OCI-LY3 (cell line): Measurements from ENCODE around the gene GGCX.

Experiments
- H2AFZ ChIP-seq: fragments of 200-600, 300-600 bp; shearing (Covaris generic); 2 replicates; pipeline ENCODE4 v1.6.0; 2014; ENCODE audit warnings: antibody characterized with exemption, low read depth, low read length
- H3K27ac ChIP-seq: fragments of 200-600, 300-600 bp; sonication (generic); 2 replicates; pipeline ENCODE4 v1.5.1; 2014; ENCODE audit warnings: mild to moderate bottlenecking, low read length, moderate library complexity, mixed read lengths
- H3K27me3 ChIP-seq: fragments of 200-600, 300-600 bp; sonication (generic); 2 replicates; pipeline ENCODE4 v1.6.1; 2014; ENCODE audit warnings: low read depth, low read length, mixed read lengths
- H3K36me3 ChIP-seq: fragments of 200-600, 300-600 bp; sonication (generic); replicated peaks from 2 replicates; pipeline ENCODE3; 2014; ENCODE audit warnings: low read depth, low read length, mixed read lengths
- H3K4me1 ChIP-seq: fragments of 300-600, 200-600 bp; sonication (generic); 2 replicates; pipeline ENCODE4 v1.6.1; 2014; ENCODE audit warnings: low read length, mixed read lengths
- H3K4me2 ChIP-seq: fragments of 200-600, 300-600 bp; sonication (generic); 2 replicates; pipeline ENCODE4 v1.6.1; 2014; ENCODE audit warnings: low read length, mixed read lengths
- H3K4me3 ChIP-seq: fragments of 300-600, 200-600 bp; sonication (generic); 2 replicates; pipeline ENCODE4 v1.5.1; 2014; ENCODE audit warnings: antibody characterized with exemption, mild to moderate bottlenecking, low read length, moderate library complexity
- H3K79me2 ChIP-seq: fragments of 300-600, 200-600 bp; shearing (Covaris generic); 2 replicates; pipeline ENCODE4 v1.6.1; 2014; ENCODE audit warnings: mild to moderate bottlenecking, low read length, mixed read lengths
- H3K9ac ChIP-seq: fragments of 300-600, 200-600 bp; shearing (Covaris generic); 2 replicates; pipeline ENCODE4 v1.6.0; 2014; ENCODE audit warnings: mild to moderate bottlenecking, low read length, moderate library complexity
- H3K9me3 ChIP-seq: fragments of 200-600, 300-600 bp; shearing (Covaris generic); 2 replicates; pipeline ENCODE4 v1.6.1; 2014; ENCODE audit warnings: low read length, mixed read lengths; ENCODE audit not compliant: insufficient read depth
- H4K20me1 ChIP-seq: fragments of 200-600, 300-600 bp; sonication (generic); 2 replicates; pipeline ENCODE4 v1.6.1; 2016; ENCODE audit warnings: low read length, mixed read lengths; ENCODE audit not compliant: insufficient read depth
- EZH2phosphoT487 ChIP-seq: fragments of 200-600 bp; shearing (Covaris generic); IDR thresholded peaks from 2 replicates; pipeline ENCODE4 v1.6.1; 2018; ENCODE audit warnings: antibody characterized with exemption, mixed run types, low read depth
- TF ChIP-seq, protein P1 (sequence below): fragments of 200-600, 300-600 bp; sonication (generic); IDR thresholded peaks from 2 replicates; pipeline ENCODE4 v1.5.1; 2014; ENCODE audit warnings: antibody characterized with exemption, low read length, low read depth

The GGCX gene

DNA sequence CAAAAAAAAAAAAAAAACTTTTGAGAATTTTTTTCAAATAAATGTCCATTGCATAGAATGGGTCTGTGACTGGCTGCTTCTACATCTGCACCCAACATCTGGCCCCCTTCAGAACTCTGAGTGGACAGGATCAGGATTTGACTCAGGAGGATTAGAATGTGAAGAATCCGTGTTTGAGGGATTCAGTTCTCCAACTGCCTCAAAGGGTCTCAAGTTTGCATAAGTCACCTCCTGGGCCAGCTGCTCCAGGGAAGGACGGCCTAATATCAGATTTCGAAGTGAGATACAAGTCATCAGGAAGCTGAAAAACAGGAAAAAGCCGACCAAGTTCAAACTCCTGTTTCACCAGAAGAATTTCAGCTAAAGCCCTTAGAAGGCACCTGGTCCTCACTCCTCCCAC, 11.5 kb downstream of the GGCX start:
- Histone ChIP-seq H3K9ac (no peak overlapping the region), H2AFZ (no peak overlapping the region), H3K4me3 (no peak overlapping the region), H3K9me3 (no peaks in the 10 kb centered on the region), H4K20me1 (0 out of 2 replicates have a peak, but pooled peaks cover 3% of the 10 kb centered on the region), H3K79me2 (no peaks in the 10 kb centered on the region), H3K36me3 (peaks cover 56% of the 10 kb centered on the region), H3K4me2 (no peak overlapping the region), H3K27ac (no peak overlapping the region), H3K27me3 (no peaks in the 10 kb centered on the region), H3K4me1 (no peaks in the 10 kb centered on the region)
- TF ChIP-seq EZH2phosphoT487, result no peak
- TF ChIP-seq, protein P1, sequence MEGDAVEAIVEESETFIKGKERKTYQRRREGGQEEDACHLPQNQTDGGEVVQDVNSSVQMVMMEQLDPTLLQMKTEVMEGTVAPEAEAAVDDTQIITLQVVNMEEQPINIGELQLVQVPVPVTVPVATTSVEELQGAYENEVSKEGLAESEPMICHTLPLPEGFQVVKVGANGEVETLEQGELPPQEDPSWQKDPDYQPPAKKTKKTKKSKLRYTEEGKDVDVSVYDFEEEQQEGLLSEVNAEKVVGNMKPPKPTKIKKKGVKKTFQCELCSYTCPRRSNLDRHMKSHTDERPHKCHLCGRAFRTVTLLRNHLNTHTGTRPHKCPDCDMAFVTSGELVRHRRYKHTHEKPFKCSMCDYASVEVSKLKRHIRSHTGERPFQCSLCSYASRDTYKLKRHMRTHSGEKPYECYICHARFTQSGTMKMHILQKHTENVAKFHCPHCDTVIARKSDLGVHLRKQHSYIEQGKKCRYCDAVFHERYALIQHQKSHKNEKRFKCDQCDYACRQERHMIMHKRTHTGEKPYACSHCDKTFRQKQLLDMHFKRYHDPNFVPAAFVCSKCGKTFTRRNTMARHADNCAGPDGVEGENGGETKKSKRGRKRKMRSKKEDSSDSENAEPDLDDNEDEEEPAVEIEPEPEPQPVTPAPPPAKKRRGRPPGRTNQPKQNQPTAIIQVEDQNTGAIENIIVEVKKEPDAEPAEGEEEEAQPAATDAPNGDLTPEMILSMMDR, result no peak

DNA sequence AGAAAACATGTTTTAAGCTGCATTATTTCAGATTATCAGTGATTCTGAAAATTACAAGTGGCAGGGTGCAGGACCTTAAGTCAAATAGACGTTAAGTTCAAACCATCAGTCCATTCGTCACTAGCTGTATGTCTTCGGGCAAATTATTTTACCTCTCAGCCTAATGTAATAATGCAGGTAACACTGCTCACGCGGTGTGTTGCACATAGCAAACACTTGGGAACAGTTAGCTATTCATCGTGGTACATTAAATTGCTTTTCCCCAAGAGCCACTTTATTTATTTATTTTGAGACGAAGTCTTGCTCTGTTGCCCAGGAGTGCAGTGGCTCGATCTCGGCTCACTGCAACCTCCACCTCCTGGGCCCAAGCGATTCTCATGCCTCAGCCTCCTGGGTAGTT, 12.2 kb downstream of the GGCX start:
- TF ChIP-seq, protein P1, result no peak
- TF ChIP-seq EZH2phosphoT487, result no peak
- 0 out of 2 replicates have a peak, but pooled peaks cover 3% of the 10 kb centered on the region for H4K20me1 ChIP-seq
- H3K27ac ChIP-seq, result no peak overlapping the region
- H3K9ac ChIP-seq, result no peak overlapping the region
- no peak overlapping the region for H2AFZ ChIP-seq
- peaks cover 51% of the 10 kb centered on the region for H3K36me3 ChIP-seq
- no peaks in the 10 kb centered on the region for H3K9me3 ChIP-seq
- no peaks in the 10 kb centered on the region for H3K27me3 ChIP-seq
- no peak overlapping the region for H3K4me2 ChIP-seq
- H3K79me2 ChIP-seq, result no peaks in the 10 kb centered on the region
- no peak overlapping the region for H3K4me3 ChIP-seq
- H3K4me1 ChIP-seq, result no peaks in the 10 kb centered on the region

DNA sequence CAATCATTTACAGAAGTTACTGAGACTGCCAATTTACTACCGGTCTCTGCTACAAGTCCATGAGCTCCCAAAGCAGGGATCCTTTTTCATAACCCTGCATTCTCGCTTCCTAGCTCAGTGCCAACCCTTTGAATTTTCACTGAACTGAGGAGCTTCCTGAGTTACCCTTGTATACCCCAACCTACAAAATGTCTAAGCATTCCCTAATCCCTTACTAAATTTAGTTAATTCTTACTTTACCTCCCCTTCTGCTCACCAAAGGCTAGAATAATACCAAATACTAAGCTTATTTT, 12.7 kb downstream of the GGCX start:
- Histone ChIP-seq H3K27me3 (no peaks in the 10 kb centered on the region), H3K4me3 (no peak overlapping the region), H3K27ac (no peak overlapping the region), H3K4me1 (no peaks in the 10 kb centered on the region), H2AFZ (no peak overlapping the region), H3K36me3 (peaks cover 48% of the 10 kb centered on the region), H4K20me1 (0 out of 2 replicates have a peak, but pooled peaks cover 3% of the 10 kb centered on the region), H3K9me3 (no peaks in the 10 kb centered on the region), H3K4me2 (no peak overlapping the region), H3K9ac (no peak overlapping the region), H3K79me2 (no peaks in the 10 kb centered on the region)
- TF ChIP-seq EZH2phosphoT487, result no peak
- TF ChIP-seq, protein P1, result no peak

DNA sequence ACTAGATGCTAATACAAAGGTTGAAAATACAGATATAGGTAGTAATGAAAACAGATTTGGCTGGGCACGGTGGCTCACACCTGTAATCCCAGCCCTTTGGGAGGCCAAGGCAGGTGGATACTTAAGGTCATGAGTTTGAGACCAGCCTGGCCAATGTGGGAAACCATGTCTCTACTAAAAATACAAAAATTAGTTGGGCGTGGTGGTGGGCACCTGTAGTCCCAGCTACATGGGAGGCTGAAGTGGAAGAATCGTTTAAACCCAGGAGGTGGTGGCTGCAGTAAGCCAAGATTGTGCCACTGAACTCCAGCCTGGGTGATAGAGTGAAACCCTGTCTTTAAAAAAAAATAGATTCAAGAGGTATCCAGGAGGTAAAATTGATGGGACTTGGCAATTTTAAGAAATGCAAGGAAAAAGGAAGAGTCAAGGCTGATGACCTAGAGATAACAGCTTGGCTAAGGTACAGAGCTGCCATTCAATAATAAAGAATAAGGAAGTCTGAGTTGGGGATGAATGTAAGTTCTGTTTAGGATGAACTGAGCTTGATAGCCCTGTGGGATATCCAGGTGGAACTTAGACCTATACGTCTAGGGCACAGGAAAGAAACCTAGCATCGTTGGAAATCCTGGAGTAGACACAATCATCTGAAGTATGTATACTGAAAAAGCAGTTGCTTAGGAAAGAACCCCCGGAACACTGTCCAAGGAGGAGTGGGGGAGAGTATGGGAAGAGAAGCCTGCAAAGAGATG, 13.3 kb downstream of the GGCX start:
- no peaks in the 10 kb centered on the region for H3K27me3 ChIP-seq

More for the DNA sequence above, 13.3 kb downstream of the GGCX start:
- Histone ChIP-seq H3K27ac (no peak overlapping the region), H3K9ac (no peak overlapping the region), H3K79me2 (peaks cover 2% of the 10 kb centered on the region), H3K4me1 (no peaks in the 10 kb centered on the region), H3K9me3 (no peaks in the 10 kb centered on the region), H2AFZ (no peak overlapping the region), H4K20me1 (0 out of 2 replicates have a peak, but pooled peaks cover 5% of the 10 kb centered on the region), H3K36me3 (peaks cover 50% of the 10 kb centered on the region), H3K4me2 (no peak overlapping the region), H3K4me3 (no peak overlapping the region)
- TF ChIP-seq, protein P1, result no peak
- TF ChIP-seq EZH2phosphoT487, result no peak
